DOHH2 (cell line): ENCODE data around the gene PLG.

ENCODE experiments used
- EZH2phosphoT487 ChIP-seq: fragments of 200-600 bp; sonication (generic); IDR thresholded peaks from 2 replicates; pipeline ENCODE4 v1.6.1; 2017; ENCODE audit warnings: borderline replicate concordance, mild to moderate bottlenecking, antibody characterized with exemption, low read length, moderate library complexity, mixed read lengths
- TF ChIP-seq, protein P1 (sequence below): fragments of 200-600 bp; sonication (generic); IDR thresholded peaks from one replicate; pipeline ENCODE4 v1.5.1; 2014; ENCODE audit warnings: antibody characterized with exemption, mild to moderate bottlenecking, low read depth, low read length; ENCODE audit not compliant: poor library complexity, severe bottlenecking

DNA sequence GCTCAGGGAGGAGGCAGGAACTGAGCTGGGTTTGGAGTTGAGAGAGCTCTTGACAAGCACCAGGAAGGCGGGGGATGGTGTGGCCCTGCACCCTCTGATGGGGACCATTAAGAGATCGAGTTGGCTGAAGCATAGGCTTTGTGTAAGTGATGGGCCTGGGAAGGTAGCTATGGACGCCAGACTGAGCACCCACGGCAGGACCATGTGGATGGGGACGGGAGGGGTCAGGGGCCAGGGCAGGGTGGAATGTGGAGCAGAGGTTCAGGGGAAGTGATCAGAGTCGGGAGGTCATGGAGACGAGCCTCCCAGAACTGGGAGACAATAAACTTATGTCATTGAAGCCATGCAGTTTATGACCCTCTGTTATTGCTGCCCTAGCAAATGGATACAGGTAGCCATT is 81.7 kb downstream of the PLG start:
- TF ChIP-seq, protein P1, sequence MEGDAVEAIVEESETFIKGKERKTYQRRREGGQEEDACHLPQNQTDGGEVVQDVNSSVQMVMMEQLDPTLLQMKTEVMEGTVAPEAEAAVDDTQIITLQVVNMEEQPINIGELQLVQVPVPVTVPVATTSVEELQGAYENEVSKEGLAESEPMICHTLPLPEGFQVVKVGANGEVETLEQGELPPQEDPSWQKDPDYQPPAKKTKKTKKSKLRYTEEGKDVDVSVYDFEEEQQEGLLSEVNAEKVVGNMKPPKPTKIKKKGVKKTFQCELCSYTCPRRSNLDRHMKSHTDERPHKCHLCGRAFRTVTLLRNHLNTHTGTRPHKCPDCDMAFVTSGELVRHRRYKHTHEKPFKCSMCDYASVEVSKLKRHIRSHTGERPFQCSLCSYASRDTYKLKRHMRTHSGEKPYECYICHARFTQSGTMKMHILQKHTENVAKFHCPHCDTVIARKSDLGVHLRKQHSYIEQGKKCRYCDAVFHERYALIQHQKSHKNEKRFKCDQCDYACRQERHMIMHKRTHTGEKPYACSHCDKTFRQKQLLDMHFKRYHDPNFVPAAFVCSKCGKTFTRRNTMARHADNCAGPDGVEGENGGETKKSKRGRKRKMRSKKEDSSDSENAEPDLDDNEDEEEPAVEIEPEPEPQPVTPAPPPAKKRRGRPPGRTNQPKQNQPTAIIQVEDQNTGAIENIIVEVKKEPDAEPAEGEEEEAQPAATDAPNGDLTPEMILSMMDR = no peak
- TF ChIP-seq EZH2phosphoT487 = no peak
